Measurements from ENCODE around the gene TANC1.

Gene TANC1

GRCh38 chr2:159148901-159149300 lies 180.5 kb downstream of the TANC1 start:
- DNase-seq = no peak

GRCh38 chr2:159149747-159150146 lies 181.3 kb downstream of the TANC1 start:
- DNase-seq = no peak

- DNase-seq = no peak
Measured at GRCh38 chr2:159150280-159150746, 181.9 kb downstream of the TANC1 start.

- DNase-seq = no peak
Measured at GRCh38 chr2:159151198-159152127, 183.0 kb downstream of the TANC1 start.

GRCh38 chr2:159152128-159152778 lies 183.8 kb downstream of the TANC1 start:
- no peak for DNase-seq

- no peak for DNase-seq
Measured at GRCh38 chr2:159153063-159153462, 184.6 kb downstream of the TANC1 start.

- DNase-seq = no peak
Measured at GRCh38 chr2:159153463-159153862, 185.0 kb downstream of the TANC1 start.

GRCh38 chr2:159153951-159154350 lies 185.5 kb downstream of the TANC1 start:
- DNase-seq = no peak

GRCh38 chr2:159154366-159154765 lies 185.9 kb downstream of the TANC1 start:
- no peak for DNase-seq

GRCh38 chr2:159155320-159155719 lies 186.9 kb downstream of the TANC1 start:
- DNase-seq = no peak

- no peak for DNase-seq
Measured at GRCh38 chr2:159155791-159156190, 187.4 kb downstream of the TANC1 start.

GRCh38 chr2:159156834-159157233 lies 188.4 kb downstream of the TANC1 start:
- no peak for DNase-seq

- DNase-seq = no peak
Measured at GRCh38 chr2:159157361-159158209, 189.1 kb downstream of the TANC1 start.

- DNase-seq = no peak
Measured at GRCh38 chr2:159160412-159160811, 192.0 kb downstream of the TANC1 start.

- DNase-seq = no peak
Measured at GRCh38 chr2:159160954-159161353, 192.5 kb downstream of the TANC1 start.

- no peak for DNase-seq
Measured at GRCh38 chr2:159163930-159164329, 195.5 kb downstream of the TANC1 start.

GRCh38 chr2:159164457-159164911 lies 196.0 kb downstream of the TANC1 start:
- no peak for DNase-seq

GRCh38 chr2:159165048-159165447 lies 196.6 kb downstream of the TANC1 start:
- DNase-seq = no peak

GRCh38 chr2:159168707-159169106 lies 200.3 kb downstream of the TANC1 start:
- no peak for DNase-seq

- no peak for DNase-seq
Measured at GRCh38 chr2:159169187-159169586, 200.7 kb downstream of the TANC1 start.

- DNase-seq = peak; percentile 11
Measured at GRCh38 chr2:159172403-159172802, 204.0 kb downstream of the TANC1 start.

- DNase-seq = no peak
Measured at GRCh38 chr2:159174759-159175158, 206.3 kb downstream of the TANC1 start.

- DNase-seq = peak; percentile 6
Measured at GRCh38 chr2:159175182-159175581, 206.7 kb downstream of the TANC1 start.
